NB4 (cell line): ENCODE results near the gene ELAVL1.
"Not testable (repeated sequence)": the region's sequence is repeated elsewhere in the genome, so short reads cannot be mapped to it uniquely, and the experiment has no call there.

ENCODE experiments used
- DNase-seq: peaks from one replicate; pipeline ENCODE4 v3.0.0; 2010; ENCODE audit warnings: low read depth
- H3K4me3 ChIP-seq: one replicate; pipeline ENCODE4 v1.5.1; 2011; ENCODE audit warnings: mild to moderate bottlenecking, low read depth, low read length, moderate library complexity
- MYC ChIP-seq: IDR thresholded peaks from 2 replicates; pipeline ENCODE4 v1.6.1; 2011; ENCODE audit warnings: low read depth, low read length
- POLR2A ChIP-seq: IDR thresholded peaks from 2 replicates; pipeline ENCODE4 v1.6.1; 2011; ENCODE audit warnings: mild to moderate bottlenecking; ENCODE audit not compliant: insufficient read length; ENCODE audit errors: extremely low read depth
- TF ChIP-seq, protein P1 (sequence below): IDR thresholded peaks from one replicate; pipeline ENCODE4 v1.5.1; 2012; ENCODE audit warnings: low read depth, low read length
- TF ChIP-seq, protein P2 (sequence below): IDR thresholded peaks from 2 replicates; pipeline ENCODE4 v1.6.1; 2011; ENCODE audit warnings: low read depth, low read length

The ELAVL1 gene

DNA sequence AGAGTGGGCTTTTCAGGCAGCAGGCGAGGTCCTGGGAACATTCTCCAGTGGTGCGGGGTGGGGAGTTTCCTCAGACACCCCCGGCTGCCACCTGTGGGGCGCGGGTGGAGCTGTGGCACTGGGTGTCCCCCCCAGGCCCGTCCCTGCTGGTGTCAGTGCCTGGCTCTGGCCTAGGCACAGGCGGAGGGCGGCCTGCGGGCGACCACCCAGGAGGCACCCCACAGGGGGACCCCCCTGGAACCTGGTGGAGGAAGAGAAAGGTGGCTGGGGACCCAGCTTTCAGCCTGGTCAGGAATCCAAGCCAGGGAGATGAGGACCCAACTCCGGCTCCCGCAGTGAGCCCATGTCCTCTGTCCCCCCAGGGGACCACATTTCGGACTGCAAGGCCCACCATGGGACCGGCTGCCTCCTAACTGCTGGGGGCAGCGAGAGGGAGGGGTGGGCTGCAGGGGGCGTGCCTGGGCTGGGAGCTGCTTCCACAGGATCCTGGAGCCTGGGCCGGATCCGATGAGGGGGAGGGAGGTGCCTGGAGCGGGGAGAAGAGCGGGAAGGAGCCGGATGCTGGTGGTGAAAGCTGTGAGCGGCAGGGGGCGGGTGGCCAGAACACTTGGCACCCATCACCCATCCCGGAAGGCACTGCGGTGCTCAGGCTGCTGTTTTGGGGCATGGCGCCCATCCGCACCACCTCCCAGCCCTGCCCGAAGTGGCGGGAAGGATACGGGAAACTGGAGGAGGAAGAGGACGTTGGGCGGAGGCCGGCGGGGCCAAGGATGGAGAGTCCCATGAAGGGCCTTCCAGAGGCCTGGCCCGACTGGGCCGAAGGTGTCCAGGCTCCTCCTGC is 74.0 kb downstream of the ELAVL1 start:
- TF ChIP-seq POLR2A (no peak), MYC (no peak)
- TF ChIP-seq, protein P1, sequence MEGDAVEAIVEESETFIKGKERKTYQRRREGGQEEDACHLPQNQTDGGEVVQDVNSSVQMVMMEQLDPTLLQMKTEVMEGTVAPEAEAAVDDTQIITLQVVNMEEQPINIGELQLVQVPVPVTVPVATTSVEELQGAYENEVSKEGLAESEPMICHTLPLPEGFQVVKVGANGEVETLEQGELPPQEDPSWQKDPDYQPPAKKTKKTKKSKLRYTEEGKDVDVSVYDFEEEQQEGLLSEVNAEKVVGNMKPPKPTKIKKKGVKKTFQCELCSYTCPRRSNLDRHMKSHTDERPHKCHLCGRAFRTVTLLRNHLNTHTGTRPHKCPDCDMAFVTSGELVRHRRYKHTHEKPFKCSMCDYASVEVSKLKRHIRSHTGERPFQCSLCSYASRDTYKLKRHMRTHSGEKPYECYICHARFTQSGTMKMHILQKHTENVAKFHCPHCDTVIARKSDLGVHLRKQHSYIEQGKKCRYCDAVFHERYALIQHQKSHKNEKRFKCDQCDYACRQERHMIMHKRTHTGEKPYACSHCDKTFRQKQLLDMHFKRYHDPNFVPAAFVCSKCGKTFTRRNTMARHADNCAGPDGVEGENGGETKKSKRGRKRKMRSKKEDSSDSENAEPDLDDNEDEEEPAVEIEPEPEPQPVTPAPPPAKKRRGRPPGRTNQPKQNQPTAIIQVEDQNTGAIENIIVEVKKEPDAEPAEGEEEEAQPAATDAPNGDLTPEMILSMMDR = no peak
- TF ChIP-seq, protein P2, sequence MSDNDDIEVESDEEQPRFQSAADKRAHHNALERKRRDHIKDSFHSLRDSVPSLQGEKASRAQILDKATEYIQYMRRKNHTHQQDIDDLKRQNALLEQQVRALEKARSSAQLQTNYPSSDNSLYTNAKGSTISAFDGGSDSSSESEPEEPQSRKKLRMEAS = no peak
- no peak overlapping the region for H3K4me3 ChIP-seq
- no peak for DNase-seq

DNA sequence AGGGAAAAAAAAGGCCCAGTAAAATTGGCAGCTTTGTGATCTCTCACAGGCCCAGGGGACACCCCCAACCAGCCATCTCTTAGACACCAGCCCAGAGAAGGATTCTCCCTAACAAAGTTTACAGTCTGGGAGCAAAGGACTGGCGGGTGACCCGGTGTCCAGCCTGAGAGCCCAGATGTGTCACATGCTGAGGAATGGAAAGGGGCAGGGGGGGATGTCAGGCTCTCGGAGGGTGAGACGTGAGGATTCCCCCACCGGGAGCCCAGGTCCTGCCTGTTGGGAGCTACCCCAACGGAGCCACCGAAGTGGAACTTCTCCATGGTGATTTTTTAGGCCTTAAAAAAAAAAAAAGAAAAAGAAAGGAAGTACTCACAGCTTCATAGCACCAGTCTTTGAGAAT is 74.7 kb downstream of the ELAVL1 start:
- no peak overlapping the region for H3K4me3 ChIP-seq
- no peak for TF ChIP-seq MYC
- TF ChIP-seq, protein P1 = no peak
- TF ChIP-seq POLR2A = no peak
- TF ChIP-seq, protein P2 = no peak
- DNase-seq = no peak

DNA sequence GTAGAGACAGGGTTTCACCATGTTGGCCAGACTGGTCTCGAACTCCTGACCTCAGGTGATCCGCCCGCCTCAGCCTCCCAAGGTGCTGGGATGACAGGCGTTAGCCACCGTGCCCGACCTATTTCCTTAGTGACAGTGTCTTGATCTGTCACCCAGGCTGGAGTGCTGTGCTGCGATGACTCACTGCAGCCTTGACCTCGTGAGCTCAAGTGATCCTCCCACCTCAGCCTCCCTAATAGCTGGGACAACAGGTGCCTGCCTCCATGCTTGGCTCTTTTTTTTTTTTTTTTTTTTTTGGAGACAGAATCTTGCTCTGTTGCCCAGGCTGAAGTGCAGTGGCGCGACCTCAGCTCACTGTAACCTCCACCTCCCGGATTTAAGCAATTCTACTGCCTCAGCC is 75.4 kb downstream of the ELAVL1 start:
- DNase-seq = peak; percentile 50
- not testable (repeated sequence) for H3K4me3 ChIP-seq

DNA sequence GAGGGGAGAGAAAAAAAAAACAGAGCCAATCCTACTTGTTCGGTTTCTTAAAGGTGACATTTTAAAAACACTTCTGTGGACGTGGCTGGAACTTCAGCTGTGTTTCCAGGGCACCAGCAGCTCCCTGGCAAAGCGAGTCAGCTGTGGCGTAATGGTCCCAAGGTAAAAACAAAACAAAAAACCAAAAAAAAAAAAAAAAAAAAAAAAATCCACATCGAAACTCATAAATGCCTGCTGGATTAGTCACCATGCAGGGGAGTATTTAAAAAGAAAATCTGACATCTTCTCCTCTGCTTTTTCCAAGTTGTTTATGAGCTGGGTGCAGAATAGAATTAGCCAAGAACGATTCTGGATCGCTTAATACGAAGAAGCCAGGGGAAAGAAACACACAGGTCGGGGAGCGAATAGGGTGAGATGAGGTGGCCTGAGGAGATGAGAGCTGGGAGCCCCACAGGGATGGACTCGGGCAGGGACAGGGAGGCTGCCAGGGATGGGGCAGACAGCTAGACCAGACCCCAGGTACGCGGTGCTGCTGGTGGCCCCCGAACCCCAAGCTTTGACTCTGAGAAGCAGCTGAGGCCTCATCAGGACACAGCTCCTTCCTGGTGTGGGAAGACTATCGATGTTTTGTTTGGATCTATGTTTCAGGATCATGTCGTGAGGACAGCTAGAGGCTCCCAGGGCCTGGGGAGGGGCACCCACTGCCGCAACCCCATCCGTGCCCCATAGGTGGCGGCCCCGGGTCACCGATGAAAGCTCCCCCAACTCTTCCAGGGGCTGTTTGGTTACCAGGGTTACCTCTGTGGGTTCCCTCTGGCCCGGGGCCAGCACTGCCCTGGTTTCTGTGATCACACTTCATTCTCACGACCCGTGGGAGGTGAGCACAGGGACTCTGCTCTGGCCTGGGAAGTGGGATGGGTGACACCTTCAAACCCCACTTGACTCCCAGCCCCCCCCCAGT is 76.4 kb downstream of the ELAVL1 start:
- H3K4me3 ChIP-seq = no peak overlapping the region
- TF ChIP-seq POLR2A = no peak
- TF ChIP-seq, protein P1 = peak; percentile 71
- DNase-seq = peak; percentile 79

DNA sequence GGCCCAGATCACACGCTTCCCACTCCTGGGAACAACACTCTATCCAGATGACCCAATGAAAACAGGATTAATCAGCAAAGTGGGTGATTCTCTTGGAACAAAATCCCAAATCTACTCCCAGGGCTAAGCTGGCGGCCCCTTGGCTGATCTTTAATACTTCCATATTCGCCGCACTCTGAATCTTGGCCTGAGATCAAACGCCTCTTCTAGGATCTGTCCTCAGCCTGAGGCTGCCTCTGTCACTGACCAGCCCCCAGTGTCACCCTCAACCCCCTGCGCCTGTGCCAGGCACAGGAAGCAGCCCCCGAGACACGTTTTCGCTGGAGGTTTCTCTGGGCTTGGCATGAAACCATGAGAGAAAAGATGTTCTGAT is 77.1 kb downstream of the ELAVL1 start:
- no peak for DNase-seq

More for the DNA sequence above, 77.1 kb downstream of the ELAVL1 start:
- H3K4me3 ChIP-seq = no peak overlapping the region
- TF ChIP-seq, protein P2 = no peak
- TF ChIP-seq MYC (no peak), POLR2A (no peak)
- TF ChIP-seq, protein P1 = no peak
